Stimulated activated naive B cell treated with anti-CD40 and anti-IgM and Interleukin-4, amounts not matched to agents 10 μg/mL and 1 μg/mL and 100 μg/mL, for 72 hours (primary cell): ENCODE results near the gene ZNF816.
A peak's percentile ranks its signal among the peaks of the same experiment; 100 is the strongest.
"Not testable (repeated sequence)": the region's sequence is repeated elsewhere in the genome, so short reads cannot be mapped to it uniquely, and the experiment has no call there.

Experiments used
- ATAC-seq, 2 donors: fragments of 150-1000 bp; cut with Tn5 transposase; replicated peaks; 2 replicates each; pipeline ENCODE4 v1.10.0; 2021; ENCODE audit warnings: moderate library complexity in 1 of 2
- DNase-seq: peaks from one replicate; pipeline ENCODE4 v3.0.0; 2021
- H3K27ac Mint-ChIP-seq: one replicate; pipeline ENCODE4 v1.8.0; 2022; ENCODE audit warnings: mild to moderate bottlenecking, mixed read lengths
- H3K27me3 Mint-ChIP-seq, 2 donors: one replicate each; pipeline ENCODE4 v1.8.0; 2022; ENCODE audit warnings: mixed read lengths in 2 of 2
- H3K36me3 Mint-ChIP-seq, 2 donors: one replicate each; pipeline ENCODE4 v1.8.0; 2022; ENCODE audit warnings: mixed read lengths in 2 of 2, mild to moderate bottlenecking in 1 of 2
- H3K4me1 Mint-ChIP-seq, 2 donors: one replicate each; pipeline ENCODE4 v1.8.0; 2022; ENCODE audit warnings: mixed read lengths in 2 of 2, mild to moderate bottlenecking in 1 of 2
- H3K4me3 Mint-ChIP-seq, 2 donors: one replicate each; pipeline ENCODE4 v1.8.0; 2022; ENCODE audit warnings: mild to moderate bottlenecking in 2 of 2, mixed read lengths in 2 of 2, moderate library complexity in 1 of 2
- H3K9me3 Mint-ChIP-seq, 2 donors: one replicate each; pipeline ENCODE4 v1.8.0; 2022; ENCODE audit warnings: mixed read lengths in 2 of 2, mild to moderate bottlenecking in 1 of 2

Gene ZNF816

GRCh38 chr19:52936151-52936953 lies 26.3 kb downstream of the ZNF816 start:
- Mint-ChIP-seq H3K9me3 (peaks cover 3 to 6% of the 10 kb centered on the region in 2 donors), H3K4me3 (no peak overlapping the region), H3K27me3 (no peaks in the 10 kb centered on the region), H3K4me1 (peaks cover 30 to 47% of the 10 kb centered on the region in 2 donors), H3K36me3 (peaks cover 30 to 46% of the 10 kb centered on the region in 2 donors), H3K27ac (peak overlapping the region; percentile 67)
- peak; percentile 85 to 94 for ATAC-seq
- DNase-seq = peak; percentile 46

GRCh38 chr19:52935434-52935833 lies 27.2 kb downstream of the ZNF816 start:
- ATAC-seq (no peak), DNase-seq (no peak)
- peaks cover 3 to 6% of the 10 kb centered on the region in 2 donors for H3K9me3 Mint-ChIP-seq
- no peak overlapping the region for H3K27ac Mint-ChIP-seq
- H3K27me3 Mint-ChIP-seq = no peaks in the 10 kb centered on the region
- peaks cover 30 to 43% of the 10 kb centered on the region in 2 donors for H3K36me3 Mint-ChIP-seq
- H3K4me3 Mint-ChIP-seq = no peak overlapping the region
- H3K4me1 Mint-ChIP-seq = peaks cover 27 to 39% of the 10 kb centered on the region in 2 donors

GRCh38 chr19:52924641-52925040 lies 38.0 kb downstream of the ZNF816 start:
- DNase-seq, ATAC-seq, H3K9me3 Mint-ChIP-seq, H3K27me3 Mint-ChIP-seq, H3K27ac Mint-ChIP-seq: not testable (repeated sequence)
- Mint-ChIP-seq H3K36me3 (peaks cover 8 to 27% of the 10 kb centered on the region in 2 donors), H3K4me1 (peaks cover 19 to 31% of the 10 kb centered on the region in 2 donors), H3K4me3 (peak overlapping the region in 1 of 2 donors; percentile 14)

GRCh38 chr19:52923778-52924593 lies 38.7 kb downstream of the ZNF816 start:
- Mint-ChIP-seq H3K4me3 (peak overlapping the region; percentile 84 to 85), H3K4me1 (peaks cover 19 to 31% of the 10 kb centered on the region in 2 donors), H3K27me3 (no peaks in the 10 kb centered on the region), H3K27ac (peak overlapping the region; percentile 62), H3K9me3 (no peaks in the 10 kb centered on the region), H3K36me3 (peaks cover 6 to 24% of the 10 kb centered on the region in 2 donors)
- DNase-seq (no peak), ATAC-seq (peak in 1 of 2 donors; percentile 3)

GRCh38 chr19:52922841-52923777 lies 39.6 kb downstream of the ZNF816 start, which contains the start of gene ZNF888:
Gene ZNF888 (minus strand): TSS chr19:52923428. CDS start chr19:52917873, 5,555 bp downstream.
- H3K4me3 Mint-ChIP-seq = peak within 1 kb of the TSS; percentile 84 to 85
- ATAC-seq (peak; percentile 99), DNase-seq (peak; percentile 78)
- peak within 1 kb of the TSS; percentile 82 for H3K27ac Mint-ChIP-seq
- H3K27me3 Mint-ChIP-seq = no peaks in the 10 kb centered on the region
- H3K36me3 Mint-ChIP-seq = peaks cover under 1 to 18% of the 10 kb centered on the region in 2 donors
- H3K4me1 Mint-ChIP-seq = peaks cover 19 to 31% of the 10 kb centered on the region in 2 donors
- no peaks in the 10 kb centered on the region for H3K9me3 Mint-ChIP-seq

GRCh38 chr19:52917531-52917930 lies 45.1 kb downstream of the ZNF816 start:
- Mint-ChIP-seq H3K27ac (no peak overlapping the region), H3K4me3 (no peak overlapping the region), H3K9me3 (no peaks in the 10 kb centered on the region), H3K27me3 (no peaks in the 10 kb centered on the region), H3K4me1 (peaks cover 11 to 19% of the 10 kb centered on the region in 2 donors), H3K36me3 (peaks cover 20 to 54% of the 10 kb centered on the region in 2 donors)
- no peak for ATAC-seq
- DNase-seq = no peak

- DNase-seq (no peak), ATAC-seq (peak; percentile 48 to 60)
- Mint-ChIP-seq H3K4me3 (no peak overlapping the region), H3K9me3 (peaks cover 20% of the 10 kb centered on the region in 2 donors), H3K27ac (peak overlapping the region; percentile 47), H3K36me3 (peaks cover 41 to 67% of the 10 kb centered on the region in 2 donors), H3K27me3 (no peaks in the 10 kb centered on the region), H3K4me1 (peaks cover 3 to 13% of the 10 kb centered on the region in 2 donors)
Measured at GRCh38 chr19:52910648-52911047, 52.0 kb downstream of the ZNF816 start.

- not testable (repeated sequence) for H3K27me3 Mint-ChIP-seq
- H3K36me3 Mint-ChIP-seq = peaks cover 33 to 34% of the 10 kb centered on the region in 2 donors
- DNase-seq (peak; percentile 28), ATAC-seq (peak; percentile 49 to 57)
- peak overlapping the region in 1 of 2 donors; percentile 51 for H3K4me3 Mint-ChIP-seq
- peaks cover 10 to 22% of the 10 kb centered on the region in 2 donors for H3K4me1 Mint-ChIP-seq
- H3K9me3 Mint-ChIP-seq = peaks cover 18 to 24% of the 10 kb centered on the region in 2 donors
- peak overlapping the region; percentile 82 for H3K27ac Mint-ChIP-seq
Measured at GRCh38 chr19:52904052-52904780, 58.5 kb downstream of the ZNF816 start.

- ATAC-seq (no peak), DNase-seq (no peak)
- Mint-ChIP-seq H3K4me3 (no peak overlapping the region), H3K36me3 (peaks cover 22 to 27% of the 10 kb centered on the region in 2 donors), H3K9me3 (peaks cover 10 to 25% of the 10 kb centered on the region in 2 donors), H3K4me1 (peaks cover 13 to 36% of the 10 kb centered on the region in 2 donors), H3K27ac (no peak overlapping the region), H3K27me3 (no peaks in the 10 kb centered on the region)
Measured at GRCh38 chr19:52901842-52902241, 60.8 kb downstream of the ZNF816 start.
